ENCODE measurements around the gene CKB.

- TF ChIP-seq EZH2 (IDR thresholded peaks at IDR 0.05) (no peak), POLR2AphosphoS5 (IDR thresholded peaks at IDR 0.05; ENCODE audit: borderline replicate concordance, low read depth, low read length) (no peak), FOXP2 (optimal IDR thresholded peaks at IDR 0.05; ENCODE audit: control extremely low read depth, extremely low read length, insufficient read depth) (no peak)
These were observed 22.9 kb downstream of the CKB start for GRCh38 chr14:103499709-103500108.

Measured in SK-N-MC (cell line).